Gastrocnemius medialis (tissue), 4 donors: ENCODE measurements around the gene MARK3.

Experiments used
- POLR2A ChIP-seq, 2 donors: fragments of 450-650 bp; IDR thresholded peaks; one replicate each; pipeline ENCODE4 v1.6.1; 2017; ENCODE audit warnings: antibody characterized with exemption in 2 of 2, mild to moderate bottlenecking in 2 of 2, moderate library complexity in 2 of 2
- TF ChIP-seq, protein P1 (sequence below), 5 experiments: fragments of 450-650 bp in 3 of 5; fragments of 200-600 bp in 2 of 5; sonication (generic) in 2 of 5; IDR thresholded peaks in 4 of 5; conservative IDR thresholded peaks in 1 of 5; 1 replicate in 4 of 5; 2 replicates in 1 of 5; pipeline ENCODE4 v1.5.1; 2016 to 2019; ENCODE audit warnings: antibody characterized with exemption in 5 of 5, mild to moderate bottlenecking in 3 of 5, moderate library complexity in 3 of 5

DNA sequence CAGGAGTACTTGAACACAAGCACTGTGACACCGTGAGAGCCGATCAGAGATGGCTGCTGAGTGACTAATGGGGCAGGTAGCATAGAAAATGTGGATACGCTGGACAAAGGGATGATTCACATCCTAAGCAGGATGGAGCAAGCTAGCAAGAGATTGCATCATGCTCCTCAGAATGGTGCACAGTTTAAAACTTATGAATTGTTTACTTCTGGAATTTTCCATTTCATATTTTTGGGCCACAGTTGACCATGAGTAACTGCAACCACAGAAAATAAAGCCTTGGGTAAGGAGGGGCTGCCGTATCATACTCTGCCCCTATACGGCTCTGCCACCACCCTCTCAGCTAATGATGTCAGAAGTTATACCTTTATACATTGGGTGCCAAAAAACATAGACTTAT lies 23.3 kb upstream of the MARK3 start:
- no peak for TF ChIP-seq POLR2A (IDR thresholded peaks at IDR 0.05)
- TF ChIP-seq, protein P1, sequence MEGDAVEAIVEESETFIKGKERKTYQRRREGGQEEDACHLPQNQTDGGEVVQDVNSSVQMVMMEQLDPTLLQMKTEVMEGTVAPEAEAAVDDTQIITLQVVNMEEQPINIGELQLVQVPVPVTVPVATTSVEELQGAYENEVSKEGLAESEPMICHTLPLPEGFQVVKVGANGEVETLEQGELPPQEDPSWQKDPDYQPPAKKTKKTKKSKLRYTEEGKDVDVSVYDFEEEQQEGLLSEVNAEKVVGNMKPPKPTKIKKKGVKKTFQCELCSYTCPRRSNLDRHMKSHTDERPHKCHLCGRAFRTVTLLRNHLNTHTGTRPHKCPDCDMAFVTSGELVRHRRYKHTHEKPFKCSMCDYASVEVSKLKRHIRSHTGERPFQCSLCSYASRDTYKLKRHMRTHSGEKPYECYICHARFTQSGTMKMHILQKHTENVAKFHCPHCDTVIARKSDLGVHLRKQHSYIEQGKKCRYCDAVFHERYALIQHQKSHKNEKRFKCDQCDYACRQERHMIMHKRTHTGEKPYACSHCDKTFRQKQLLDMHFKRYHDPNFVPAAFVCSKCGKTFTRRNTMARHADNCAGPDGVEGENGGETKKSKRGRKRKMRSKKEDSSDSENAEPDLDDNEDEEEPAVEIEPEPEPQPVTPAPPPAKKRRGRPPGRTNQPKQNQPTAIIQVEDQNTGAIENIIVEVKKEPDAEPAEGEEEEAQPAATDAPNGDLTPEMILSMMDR (IDR thresholded peaks at IDR 0.05 in 4 of 5, conservative IDR thresholded peaks at IDR 0.05 in 1 of 5): no peak
